GM12874 (cell line): ENCODE results near the gene DIO2.

Source experiments
- TF ChIP-seq, protein P1 (sequence below): IDR thresholded peaks from 2 replicates; pipeline ENCODE4 v1.5.1; 2011; ENCODE audit warnings: low read depth, mild to moderate bottlenecking, control low read depth, low read length, moderate library complexity; ENCODE audit not compliant: insufficient read depth

DIO2 gene

DNA sequence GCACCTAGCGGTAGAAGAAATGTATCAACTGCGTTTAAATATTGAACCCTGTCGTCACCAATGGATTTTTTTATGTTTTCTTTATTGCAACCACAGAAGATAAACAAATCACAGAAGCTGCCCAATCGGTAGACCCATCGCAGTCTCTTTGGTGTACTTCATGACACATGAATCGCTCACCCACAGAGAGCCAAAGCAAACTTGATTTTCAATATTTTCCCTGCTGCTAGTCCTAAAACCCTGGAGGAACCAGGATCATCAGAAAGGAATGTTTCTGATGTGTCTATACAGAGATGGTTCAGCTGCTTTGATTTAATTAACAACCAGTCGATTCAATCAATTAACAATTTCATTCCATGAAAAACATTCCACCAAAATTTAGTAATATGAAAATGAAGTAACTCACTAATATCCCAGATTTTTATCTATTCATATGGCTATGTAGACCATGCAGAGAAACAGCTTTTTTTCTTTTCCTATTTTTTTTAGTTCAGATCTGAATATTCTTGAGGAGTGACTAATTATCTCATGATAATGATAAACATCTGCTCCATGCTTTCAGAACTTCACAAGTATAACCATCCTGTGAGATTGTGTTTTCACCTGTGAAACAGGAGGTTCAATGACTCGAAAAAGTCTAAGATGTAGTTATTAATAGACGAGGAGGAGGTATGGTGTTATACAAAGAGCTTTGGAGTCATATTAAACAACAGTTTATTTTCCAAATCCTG, 46.1 kb downstream of the DIO2 start:
- TF ChIP-seq, protein P1, sequence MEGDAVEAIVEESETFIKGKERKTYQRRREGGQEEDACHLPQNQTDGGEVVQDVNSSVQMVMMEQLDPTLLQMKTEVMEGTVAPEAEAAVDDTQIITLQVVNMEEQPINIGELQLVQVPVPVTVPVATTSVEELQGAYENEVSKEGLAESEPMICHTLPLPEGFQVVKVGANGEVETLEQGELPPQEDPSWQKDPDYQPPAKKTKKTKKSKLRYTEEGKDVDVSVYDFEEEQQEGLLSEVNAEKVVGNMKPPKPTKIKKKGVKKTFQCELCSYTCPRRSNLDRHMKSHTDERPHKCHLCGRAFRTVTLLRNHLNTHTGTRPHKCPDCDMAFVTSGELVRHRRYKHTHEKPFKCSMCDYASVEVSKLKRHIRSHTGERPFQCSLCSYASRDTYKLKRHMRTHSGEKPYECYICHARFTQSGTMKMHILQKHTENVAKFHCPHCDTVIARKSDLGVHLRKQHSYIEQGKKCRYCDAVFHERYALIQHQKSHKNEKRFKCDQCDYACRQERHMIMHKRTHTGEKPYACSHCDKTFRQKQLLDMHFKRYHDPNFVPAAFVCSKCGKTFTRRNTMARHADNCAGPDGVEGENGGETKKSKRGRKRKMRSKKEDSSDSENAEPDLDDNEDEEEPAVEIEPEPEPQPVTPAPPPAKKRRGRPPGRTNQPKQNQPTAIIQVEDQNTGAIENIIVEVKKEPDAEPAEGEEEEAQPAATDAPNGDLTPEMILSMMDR, result no peak

DNA sequence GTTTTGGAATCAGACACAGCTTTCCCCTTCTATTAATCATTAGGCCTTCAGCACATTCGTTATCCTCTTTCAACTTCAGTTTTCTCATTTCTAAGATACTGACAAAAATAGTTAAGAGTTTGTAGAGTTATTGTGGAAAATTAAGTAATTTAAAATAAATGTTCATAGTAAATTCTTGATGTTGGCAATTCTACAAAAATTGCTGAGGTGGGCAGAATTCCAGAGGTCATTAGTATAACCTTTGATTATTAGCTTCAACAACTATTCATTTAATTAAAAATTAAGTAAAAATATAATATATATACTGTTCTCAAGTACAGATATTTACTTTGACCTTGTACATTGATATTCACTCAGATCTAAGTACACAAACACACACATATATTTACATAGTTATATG, 58.5 kb downstream of the DIO2 start:
- TF ChIP-seq, protein P1, result no peak

DNA sequence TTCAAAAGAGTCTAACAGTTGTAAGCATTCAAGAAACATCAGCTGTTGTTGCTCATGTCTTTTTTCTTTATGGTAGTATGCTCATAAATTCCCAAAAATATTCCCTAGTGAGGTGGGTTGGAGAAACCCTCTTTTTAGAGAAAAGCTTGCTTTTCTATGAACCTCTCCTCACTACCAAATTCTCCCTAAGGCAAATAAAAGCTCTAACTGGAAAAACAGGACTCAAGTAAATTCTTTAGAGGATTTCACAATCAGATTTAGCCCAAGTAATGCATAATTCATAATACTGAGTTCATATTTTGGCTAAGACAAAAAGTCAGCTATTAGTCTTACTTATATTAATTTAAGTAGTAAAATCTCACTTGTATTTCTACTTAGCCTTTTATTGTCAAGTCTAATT, 59.1 kb downstream of the DIO2 start:
- TF ChIP-seq, protein P1, result no peak

DNA sequence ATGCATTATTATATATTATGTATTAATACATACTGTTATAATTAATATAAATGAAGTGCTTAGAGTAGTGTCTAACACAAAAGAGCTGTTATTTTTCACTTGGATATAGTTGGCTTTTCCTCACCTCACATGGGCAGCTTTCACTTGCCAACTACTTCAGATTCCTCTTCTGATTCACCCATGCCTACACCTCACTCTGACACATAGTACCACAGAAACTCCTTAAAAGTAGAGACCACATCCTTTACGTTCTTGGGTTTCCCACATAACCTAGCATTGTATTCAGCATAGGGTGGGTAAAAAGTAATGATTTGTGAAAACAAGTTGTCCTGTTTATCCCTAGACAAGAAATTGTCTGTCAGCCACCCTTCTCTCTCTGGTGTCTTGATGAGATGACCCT, 61.0 kb downstream of the DIO2 start:
- TF ChIP-seq, protein P1, result no peak
